ENCODE measurements around the gene EPS8L2. TPM values are rescaled to one million over a fixed set of nuclear protein-coding genes. Genes with fewer than 3 reads are reported as not detected.

EPS8L2 gene
- total and polyA plus RNA-seq, 4 experiments from 2014 or later, result 15.4 to 19.5 (median 17.6) TPM

Other genes with a start within 250 kb of the EPS8L2 start
- gene RNH1, start 199.0 kb upstream of the EPS8L2 start, total RNA-seq, result 100 to 1,000 TPM in 1 of 2 experiments, 10 to 100 TPM in 1; 98.4 to 105 TPM
- gene RNH1, start 199.0 kb upstream of the EPS8L2 start, polyA plus RNA-seq, result 100 to 1,000 TPM; 164 to 187 TPM
- gene HRAS, start 170.7 kb upstream of the EPS8L2 start, total RNA-seq, result 10 to 100 TPM; 36.7 to 42.5 TPM
- 10 to 100 TPM; 12.9 to 28.5 TPM for gene HRAS, start 170.7 kb upstream of the EPS8L2 start, polyA plus RNA-seq
- 1 to 10 TPM; 4.4 to 4.6 TPM for gene LRRC56, start 168.7 kb upstream of the EPS8L2 start, total RNA-seq
- 1 to 10 TPM in 1 of 2 donors, under 1 TPM in 1; 0.24 to 1.5 TPM for gene LRRC56, start 168.7 kb upstream of the EPS8L2 start, polyA plus RNA-seq
- 1 to 10 TPM; 7.0 to 8.1 TPM for gene LMNTD2, start 145.5 kb upstream of the EPS8L2 start, total RNA-seq
- gene LMNTD2, start 145.5 kb upstream of the EPS8L2 start, polyA plus RNA-seq, result 1 to 10 TPM in 1 of 2 donors, under 1 TPM in 1; 0.94 to 1.3 TPM
- 10 to 100 TPM; 52.7 to 55.2 TPM for gene RASSF7, start 145.3 kb upstream of the EPS8L2 start, total RNA-seq
- gene RASSF7, start 145.3 kb upstream of the EPS8L2 start, polyA plus RNA-seq, result 10 to 100 TPM; 38.4 to 43.7 TPM
- gene PHRF1, start 129.8 kb upstream of the EPS8L2 start, total RNA-seq, result 10 to 100 TPM; 49.2 to 54.5 TPM
- 10 to 100 TPM in 1 of 2 donors, under 1 TPM in 1; 0.93 to 17.0 TPM for gene PHRF1, start 129.8 kb upstream of the EPS8L2 start, polyA plus RNA-seq
- gene IRF7, start 90.3 kb upstream of the EPS8L2 start, total RNA-seq, result 10 to 100 TPM; 67.6 to 76.6 TPM
- gene IRF7, start 90.3 kb upstream of the EPS8L2 start, polyA plus RNA-seq, result 10 to 100 TPM; 20.8 to 37.4 TPM
- gene CDHR5, start 81.3 kb upstream of the EPS8L2 start, total RNA-seq, result not detected
- gene CDHR5, start 81.3 kb upstream of the EPS8L2 start, polyA plus RNA-seq, result not detected
- not detected for gene SCT, start 79.0 kb upstream of the EPS8L2 start, total RNA-seq
- not detected for gene SCT, start 79.0 kb upstream of the EPS8L2 start, polyA plus RNA-seq
- 1 to 10 TPM in 1 of 2 experiments, under 1 TPM in 1; 0.64 to 1.0 TPM for gene DRD4, start 69.0 kb upstream of the EPS8L2 start, total RNA-seq
- gene DRD4, start 69.0 kb upstream of the EPS8L2 start, polyA plus RNA-seq, result not detected
- 10 to 100 TPM; 41.3 to 44.3 TPM for gene DEAF1, start 11.0 kb upstream of the EPS8L2 start, total RNA-seq
- 10 to 100 TPM; 34.5 to 50.8 TPM for gene DEAF1, start 11.0 kb upstream of the EPS8L2 start, polyA plus RNA-seq
- 10 to 100 TPM; 44.7 to 47.3 TPM for gene TMEM80, start 10.4 kb upstream of the EPS8L2 start, total RNA-seq
- 10 to 100 TPM; 27.0 to 32.6 TPM for gene TMEM80, start 10.4 kb upstream of the EPS8L2 start, polyA plus RNA-seq
- 10 to 100 TPM; 80.4 to 90.5 TPM for gene TALDO1, start 41.2 kb downstream of the EPS8L2 start, total RNA-seq
- 100 to 1,000 TPM; 174 to 244 TPM for gene TALDO1, start 41.2 kb downstream of the EPS8L2 start, polyA plus RNA-seq
- gene GATD1, start 71.3 kb downstream of the EPS8L2 start, total RNA-seq, result 10 to 100 TPM; 51.5 to 64.9 TPM
- gene GATD1, start 71.3 kb downstream of the EPS8L2 start, polyA plus RNA-seq, result 10 to 100 TPM in 1 of 2 donors, 1 to 10 TPM in 1; 4.3 to 15.0 TPM
- gene CEND1, start 83.9 kb downstream of the EPS8L2 start, total RNA-seq, result under 1 TPM in 1 of 2 experiments, not detected in 1; 0.19 TPM
- not detected for gene CEND1, start 83.9 kb downstream of the EPS8L2 start, polyA plus RNA-seq
- 10 to 100 TPM; 24.0 to 24.1 TPM for gene SLC25A22, start 92.0 kb downstream of the EPS8L2 start, total RNA-seq
- gene SLC25A22, start 92.0 kb downstream of the EPS8L2 start, polyA plus RNA-seq, result 10 to 100 TPM in 1 of 2 donors, 1 to 10 TPM in 1; 9.4 to 13.5 TPM
- 10 to 100 TPM; 32.5 to 34.8 TPM for gene PIDD1, start 99.0 kb downstream of the EPS8L2 start, total RNA-seq
- 1 to 10 TPM; 7.0 to 7.8 TPM for gene PIDD1, start 99.0 kb downstream of the EPS8L2 start, polyA plus RNA-seq
- 1,000 to 10,000 TPM; 4,870 to 5,155 TPM for gene RPLP2, start 103.7 kb downstream of the EPS8L2 start, total RNA-seq
- 1,000 to 10,000 TPM; 1,822 to 3,757 TPM for gene RPLP2, start 103.7 kb downstream of the EPS8L2 start, polyA plus RNA-seq
- 100 to 1,000 TPM; 200 to 201 TPM for gene PNPLA2, start 112.7 kb downstream of the EPS8L2 start, total RNA-seq
- gene PNPLA2, start 112.7 kb downstream of the EPS8L2 start, polyA plus RNA-seq, result 10 to 100 TPM; 12.2 to 35.2 TPM
- gene CRACR2B, start 121.7 kb downstream of the EPS8L2 start, total RNA-seq, result under 1 TPM in 1 of 2 experiments, not detected in 1; 0.55 TPM
- gene CRACR2B, start 121.7 kb downstream of the EPS8L2 start, polyA plus RNA-seq, result not detected
- gene CD151, start 126.7 kb downstream of the EPS8L2 start, total RNA-seq, result 10 to 100 TPM; 20.7 to 23.4 TPM
- gene CD151, start 126.7 kb downstream of the EPS8L2 start, polyA plus RNA-seq, result 10 to 100 TPM in 1 of 2 donors, 1 to 10 TPM in 1; 9.7 to 24.8 TPM
- gene POLR2L, start 136.3 kb downstream of the EPS8L2 start, total RNA-seq, result 10 to 100 TPM; 55.8 to 56.2 TPM
- gene POLR2L, start 136.3 kb downstream of the EPS8L2 start, polyA plus RNA-seq, result 100 to 1,000 TPM in 1 of 2 donors, 10 to 100 TPM in 1; 83.7 to 108 TPM
- gene TSPAN4, start 136.6 kb downstream of the EPS8L2 start, total RNA-seq, result 1 to 10 TPM; 5.3 to 5.8 TPM
- gene TSPAN4, start 136.6 kb downstream of the EPS8L2 start, polyA plus RNA-seq, result 1 to 10 TPM; 1.8 to 3.5 TPM
- 10 to 100 TPM; 52.1 to 59.2 TPM for gene CHID1, start 204.6 kb downstream of the EPS8L2 start, total RNA-seq
- gene CHID1, start 204.6 kb downstream of the EPS8L2 start, polyA plus RNA-seq, result 10 to 100 TPM; 46.9 to 82.3 TPM
- 10 to 100 TPM; 81.7 to 87.4 TPM for gene AP2A2, start 219.6 kb downstream of the EPS8L2 start, total RNA-seq
- gene AP2A2, start 219.6 kb downstream of the EPS8L2 start, polyA plus RNA-seq, result 10 to 100 TPM in 1 of 2 donors, 1 to 10 TPM in 1; 5.1 to 14.1 TPM

Measured in CD4-positive, alpha-beta memory T cell (primary cell).